ENCODE data around the gene NDUFB6. TPM values are rescaled to one million over a fixed set of nuclear protein-coding genes. Genes with fewer than 3 reads are reported as not detected.

The NDUFB6 gene
- total RNA-seq, 1 experiment from 2014 or later = 74.6 TPM

- no TSS peak for BruUV-seq (replicated peaks)
These were observed 6.2 kb downstream of the NDUFB6 start for GRCh38 chr9:32566770-32567169.

GRCh38 chr9:32565967-32566366 lies 7.0 kb downstream of the NDUFB6 start:
- ChIA-PET CTCF (no interaction called here), POLR2A (no interaction called here)
- intact Hi-C loops (cut with micrococcal nuclease; ENCODE audit: unreplicated experiment) = no loop called here
- H3K9me3 ChIP-seq = no peaks in the 10 kb centered on the region
- no peak overlapping the region for H3K4me3 ChIP-seq (ENCODE audit: low read depth, low read length)
- no peaks in the 10 kb centered on the region for H3K4me1 ChIP-seq
- H3K36me3 ChIP-seq (ENCODE audit: control insufficient read depth, insufficient read depth, low read length) = no peaks in the 10 kb centered on the region
- BruUV-seq (replicated peaks) = no TSS peak
- Mint-ChIP-seq H3K27me3 (ENCODE audit: insufficient read depth, unreplicated experiment) (no peaks in the 10 kb centered on the region), H3K4me3 (ENCODE audit: unreplicated experiment) (no peak overlapping the region), H3K4me1 (ENCODE audit: low read depth, unreplicated experiment) (no peaks in the 10 kb centered on the region), H3K9me3 (ENCODE audit: unreplicated experiment) (no peaks in the 10 kb centered on the region), H3K27ac (ENCODE audit: unreplicated experiment) (no peak overlapping the region), H3K36me3 (ENCODE audit: insufficient read depth, unreplicated experiment) (peaks cover 40% of the 10 kb centered on the region)
- TF ChIP-seq CTCF (IDR thresholded peaks at IDR 0.05; ENCODE audit: insufficient read depth in 1 of 2, low read depth in 1 of 2, low read length in 1 of 2, severe bottlenecking in 1 of 2, unreplicated experiment in 1 of 2) = no peak
- no peaks in the 10 kb centered on the region for H3K27me3 ChIP-seq (replicated peaks; ENCODE audit: control insufficient read depth, insufficient read depth, low read length)
- DNase-seq = no peak

More at GRCh38 chr9:32566770-32567169, 6.2 kb downstream of the NDUFB6 start:
- Histone ChIP-seq H3K27me3 (replicated peaks; ENCODE audit: control insufficient read depth, insufficient read depth, low read length) (no peaks in the 10 kb centered on the region), H3K36me3 (ENCODE audit: control insufficient read depth, insufficient read depth, low read length) (no peaks in the 10 kb centered on the region), H3K9me3 (no peaks in the 10 kb centered on the region), H3K4me3 (ENCODE audit: low read depth, low read length) (no peak overlapping the region), H3K4me1 (no peaks in the 10 kb centered on the region)
- ChIA-PET CTCF (no interaction called here), POLR2A (no interaction called here)
- TF ChIP-seq CTCF (IDR thresholded peaks at IDR 0.05; ENCODE audit: insufficient read depth in 1 of 2, low read depth in 1 of 2, low read length in 1 of 2, severe bottlenecking in 1 of 2, unreplicated experiment in 1 of 2) = no peak
- H3K27ac Mint-ChIP-seq (ENCODE audit: unreplicated experiment) = no peak overlapping the region
- H3K4me1 Mint-ChIP-seq (ENCODE audit: low read depth, unreplicated experiment) = no peaks in the 10 kb centered on the region
- intact Hi-C loops (cut with micrococcal nuclease; ENCODE audit: unreplicated experiment) = no loop called here
- no peak for DNase-seq
- H3K9me3 Mint-ChIP-seq (ENCODE audit: unreplicated experiment) = no peaks in the 10 kb centered on the region
- H3K27me3 Mint-ChIP-seq (ENCODE audit: insufficient read depth, unreplicated experiment) = no peaks in the 10 kb centered on the region
- peaks cover 40% of the 10 kb centered on the region for H3K36me3 Mint-ChIP-seq (ENCODE audit: insufficient read depth, unreplicated experiment)
- no peak overlapping the region for H3K4me3 Mint-ChIP-seq (ENCODE audit: unreplicated experiment)

- ChIA-PET CTCF (interaction anchor here (0.8 kb wide), 1 partner anchor 14 kb away, joined by 3 read pairs; no protein-coding TSS in a partner anchor), POLR2A (no interaction called here)
- TF ChIP-seq CTCF (IDR thresholded peaks at IDR 0.05; ENCODE audit: insufficient read depth in 1 of 2, low read depth in 1 of 2, low read length in 1 of 2, severe bottlenecking in 1 of 2, unreplicated experiment in 1 of 2) = no peak
- Mint-ChIP-seq H3K9me3 (ENCODE audit: unreplicated experiment) (no peaks in the 10 kb centered on the region), H3K4me3 (ENCODE audit: unreplicated experiment) (no peak overlapping the region), H3K27me3 (ENCODE audit: insufficient read depth, unreplicated experiment) (no peaks in the 10 kb centered on the region), H3K27ac (ENCODE audit: unreplicated experiment) (no peak overlapping the region), H3K4me1 (ENCODE audit: low read depth, unreplicated experiment) (no peaks in the 10 kb centered on the region), H3K36me3 (ENCODE audit: insufficient read depth, unreplicated experiment) (peaks cover 6% of the 10 kb centered on the region)
- DNase-seq = no peak
- no TSS peak for BruUV-seq (replicated peaks)
- Histone ChIP-seq H3K36me3 (ENCODE audit: control insufficient read depth, insufficient read depth, low read length) (no peaks in the 10 kb centered on the region), H3K27me3 (replicated peaks; ENCODE audit: control insufficient read depth, insufficient read depth, low read length) (no peaks in the 10 kb centered on the region), H3K9me3 (no peaks in the 10 kb centered on the region), H3K4me1 (no peaks in the 10 kb centered on the region), H3K4me3 (ENCODE audit: low read depth, low read length) (no peak overlapping the region)
- intact Hi-C loops (cut with micrococcal nuclease; ENCODE audit: unreplicated experiment) = no loop called here
These were observed 14.5 kb downstream of the NDUFB6 start for GRCh38 chr9:32558408-32558934.
